Retinal pigment epithelial cell (primary cell): ENCODE data around the gene IFI27L2.

ENCODE experiments used
- DNase-seq: peaks from one replicate; pipeline ENCODE4 v3.0.0-alpha.2; 2010; ENCODE audit warnings: low read depth
- H3K4me3 ChIP-seq: 2 replicates; pipeline ENCODE4 v1.5.1; 2011; ENCODE audit warnings: mild to moderate bottlenecking, low read length, control low read depth, moderate library complexity
- CTCF ChIP-seq: conservative IDR thresholded peaks from 2 replicates; pipeline ENCODE4 v1.5.1; 2011; ENCODE audit warnings: low read depth, low read length, control low read depth, inconsistent platforms

The IFI27L2 gene

GRCh38 chr14:94153750-94154342 is 24.4 kb upstream of the IFI27L2 start:
- no peak for TF ChIP-seq CTCF

DNA sequence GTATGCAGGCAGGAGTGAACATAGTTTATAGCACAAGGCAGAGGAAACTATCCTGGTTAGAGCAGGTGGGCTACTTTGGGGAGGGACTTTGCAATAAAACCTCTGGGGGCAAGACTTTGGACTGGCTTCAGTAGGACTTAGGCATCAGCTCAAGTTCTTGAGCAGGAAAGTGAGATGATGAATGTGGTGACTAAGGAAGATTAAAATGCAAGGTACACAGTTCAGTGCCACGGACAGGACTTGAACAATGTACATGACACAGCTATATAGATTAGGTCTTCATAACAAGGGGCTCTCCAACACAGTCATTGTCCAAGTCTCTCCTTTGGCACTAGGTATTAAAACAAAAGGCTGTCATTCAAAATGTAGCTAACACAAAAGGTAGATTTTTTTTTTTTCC is 23.3 kb upstream of the IFI27L2 start:
- DNase-seq, result no peak
- no peak for TF ChIP-seq CTCF
- no peak overlapping the region for H3K4me3 ChIP-seq

More at GRCh38 chr14:94153750-94154342, 24.4 kb upstream of the IFI27L2 start:
- no peak for DNase-seq
- no peak overlapping the region for H3K4me3 ChIP-seq

DNA sequence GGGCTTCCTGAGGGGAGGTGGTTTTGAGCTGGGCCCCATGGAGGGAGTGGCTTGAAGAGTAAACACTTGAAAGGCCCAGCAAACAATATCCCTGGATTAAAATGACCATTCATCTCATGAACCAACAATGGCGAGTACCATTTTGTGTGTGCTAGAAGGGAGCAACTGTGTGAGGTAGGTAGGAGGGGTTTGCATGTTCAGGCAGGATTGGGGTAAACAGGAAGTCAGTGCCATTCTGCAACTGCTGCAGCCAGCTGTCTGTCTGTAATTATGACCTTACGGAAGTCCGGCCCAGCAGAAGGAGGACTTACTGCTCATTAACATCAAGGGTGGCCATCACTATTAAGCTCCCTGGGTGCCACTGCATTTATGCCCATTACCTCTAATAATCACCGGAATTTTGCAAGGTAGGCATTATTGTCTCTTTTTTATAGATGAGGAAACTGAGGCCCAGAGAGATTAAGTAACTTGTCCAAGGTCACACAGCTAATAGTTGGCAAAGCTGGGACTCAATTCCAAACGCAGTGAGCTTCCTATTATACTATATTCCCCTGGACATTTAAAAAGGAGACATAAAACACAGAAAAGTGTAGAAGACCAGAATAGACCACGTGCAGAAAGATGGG is 16.6 kb upstream of the IFI27L2 start:
- no peak for TF ChIP-seq CTCF
- DNase-seq, result no peak
- H3K4me3 ChIP-seq, result no peak overlapping the region

DNA sequence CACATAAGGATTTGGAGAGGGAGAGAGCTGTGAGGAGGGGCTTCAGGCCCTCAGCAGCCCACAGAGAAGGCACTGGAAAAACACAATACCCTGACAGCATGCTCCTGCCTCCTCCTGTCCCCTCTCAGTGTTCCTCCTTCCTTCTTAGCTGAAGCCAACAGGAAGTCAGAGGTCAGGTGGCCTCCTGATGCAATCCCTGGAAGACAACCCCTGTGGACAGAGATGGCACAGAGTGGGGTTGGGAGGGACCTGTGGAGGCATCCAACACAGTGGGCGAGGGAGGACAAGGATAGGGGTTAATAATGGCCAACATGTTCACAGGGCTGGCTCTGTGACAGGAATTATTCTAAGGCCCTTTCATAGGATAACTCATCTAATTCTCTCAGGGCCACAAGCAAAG is 15.4 kb upstream of the IFI27L2 start:
- no peak overlapping the region for H3K4me3 ChIP-seq
- TF ChIP-seq CTCF, result no peak
- DNase-seq, result no peak

DNA sequence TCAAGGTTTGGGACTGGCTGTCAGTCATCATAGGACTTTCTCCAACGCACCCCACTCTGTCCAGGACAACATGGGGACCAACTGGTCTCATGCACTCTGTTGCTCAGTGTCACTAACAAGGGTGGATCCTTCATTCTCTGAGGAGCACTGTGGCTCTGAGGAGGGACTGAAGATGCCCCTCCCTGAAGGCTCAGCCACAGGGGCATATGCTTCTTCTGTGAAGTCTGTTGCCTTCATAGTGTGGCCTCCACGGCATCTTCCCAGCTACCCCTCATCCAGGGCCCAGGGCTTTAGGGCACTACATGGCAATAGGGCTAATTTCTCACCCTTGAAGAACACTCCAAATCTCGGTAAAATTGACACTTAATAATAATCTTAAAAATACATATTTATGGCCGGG is 14.3 kb upstream of the IFI27L2 start:
- H3K4me3 ChIP-seq, result no peak overlapping the region
- no peak for DNase-seq
- TF ChIP-seq CTCF, result no peak

DNA sequence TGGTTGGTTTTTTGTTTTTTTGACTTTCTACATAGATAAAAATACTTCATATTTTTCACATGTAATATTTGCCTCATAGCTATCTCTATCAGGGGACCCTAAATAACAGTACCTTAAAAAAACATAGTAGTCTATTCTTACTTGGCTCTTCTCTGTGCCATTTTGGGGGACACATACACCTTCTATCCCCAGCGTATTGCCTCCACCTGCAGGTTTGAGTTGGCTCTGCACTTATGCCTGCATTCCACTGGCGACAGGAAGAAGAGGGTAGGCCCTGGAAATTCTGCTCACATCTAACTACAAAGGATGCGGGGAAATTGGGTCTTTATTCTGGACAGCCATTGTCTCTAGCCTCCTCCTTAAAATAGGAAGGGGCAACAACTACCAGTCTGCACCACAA is 13.8 kb upstream of the IFI27L2 start:
- DNase-seq, result no peak
- peak; percentile 57 for TF ChIP-seq CTCF

GRCh38 chr14:94142836-94143235 is 13.4 kb upstream of the IFI27L2 start:
- no peak for DNase-seq
- no peak overlapping the region for H3K4me3 ChIP-seq
- no peak for TF ChIP-seq CTCF

More for the DNA sequence above, 13.8 kb upstream of the IFI27L2 start:
- H3K4me3 ChIP-seq, result no peak overlapping the region
